SK-N-SH (cell line): ENCODE data around the gene UEVLD. TPM values are rescaled to one million over a fixed set of nuclear protein-coding genes. Genes with fewer than 3 reads are reported as not detected.
A peak's percentile ranks its signal among the peaks of the same experiment; 100 is the strongest.

Experiments used
- CTCF ChIA-PET: fragments of 300-600, 350-600 bp; formaldehyde crosslinking; extraction: SDS; loops from one replicate; lab custom pipeline; 2021; lab: Yijun Ruan, JAX
- POLR2A ChIA-PET: fragments of 350-600 bp; sonication (Branson Sonifier 250); formaldehyde crosslinking; extraction: SDS; loops from one replicate; lab custom pipeline; 2020; ENCODE audit warnings: antibody characterized with exemption, inconsistent platforms; lab: Yijun Ruan, JAX
- DNase-seq: peaks from one replicate; pipeline ENCODE4 v3.0.0; 2012
- H2AFZ ChIP-seq: fragments of 200-600 bp; sonication (generic); 2 replicates; pipeline ENCODE4 v1.8.1; 2016; ENCODE audit warnings: antibody characterized with exemption, mild to moderate bottlenecking, low read depth
- H3F3A ChIP-seq: fragments of 200-600 bp; sonication (generic); replicated peaks from 2 replicates; pipeline ENCODE3; 2016; ENCODE audit warnings: antibody characterized with exemption, mild to moderate bottlenecking; ENCODE audit not compliant: insufficient read depth
- H3K27ac ChIP-seq, 2 experiments: fragments of 200-500 bp in 1 of 2; fragments of 200-600 bp in 1 of 2; sonication (Bioruptor generic) in 1 of 2; sonication (generic), shearing (Covaris generic) in 1 of 2; 2 replicates each; pipeline versions ENCODE4 v1.5.1 to v1.6.1; 2014 to 2016; ENCODE audit warnings: low read depth in 2 of 2, inconsistent platforms in 1 of 2, low read length in 1 of 2, mild to moderate bottlenecking in 1 of 2, mixed read lengths in 1 of 2
- H3K27me3 ChIP-seq: fragments of 200-600 bp; sonication (generic), shearing (Covaris generic); 2 replicates; pipeline ENCODE4 v1.6.1; 2016; ENCODE audit warnings: mixed run types; ENCODE audit not compliant: insufficient read depth
- H3K36me3 ChIP-seq, 2 experiments: fragments of 200-500 bp in 1 of 2; fragments of 200-600 bp in 1 of 2; sonication (Bioruptor generic) in 1 of 2; sonication (generic) in 1 of 2; replicated peaks in 1 of 2; 2 replicates each; pipeline versions ENCODE3 to v1.5.1; 2014 to 2016; ENCODE audit warnings: low read length in 1 of 2, mild to moderate bottlenecking in 1 of 2; ENCODE audit not compliant: insufficient read depth in 2 of 2, control insufficient read depth in 1 of 2
- H3K4me1 ChIP-seq, 2 experiments: fragments of 200-500 bp in 1 of 2; fragments of 200-600 bp in 1 of 2; sonication (Bioruptor generic) in 1 of 2; sonication (generic), shearing (Covaris generic) in 1 of 2; 2 replicates each; pipeline versions ENCODE4 v1.5.1 to v1.6.1; 2014 to 2016; ENCODE audit warnings: low read depth in 1 of 2, low read length in 1 of 2, mixed run types in 1 of 2; ENCODE audit not compliant: insufficient read depth in 2 of 2, control insufficient read depth in 1 of 2
- H3K4me2 ChIP-seq: fragments of 200-600 bp; sonication (generic), shearing (Covaris generic); 2 replicates; pipeline ENCODE4 v1.6.1; 2017; ENCODE audit warnings: mixed run types
- H3K4me3 ChIP-seq, 2 experiments: fragments of 200-500 bp in 1 of 2; fragments of 200-600 bp in 1 of 2; sonication (Bioruptor generic) in 1 of 2; sonication (generic), shearing (Covaris generic) in 1 of 2; 2 replicates each; pipeline versions ENCODE4 v1.5.1 to v1.8.1; 2014 to 2016; ENCODE audit warnings: low read depth in 2 of 2, inconsistent platforms in 1 of 2, low read length in 1 of 2, mild to moderate bottlenecking in 1 of 2, mixed read lengths in 1 of 2, moderate library complexity in 1 of 2
- H3K79me2 ChIP-seq: fragments of 200-600 bp; sonication (generic); 2 replicates; pipeline ENCODE4 v1.8.1; 2017; ENCODE audit warnings: mild to moderate bottlenecking; ENCODE audit not compliant: insufficient read depth
- H3K9ac ChIP-seq: fragments of 200-600 bp; sonication (generic); 2 replicates; pipeline ENCODE4 v1.6.1; 2017; ENCODE audit warnings: mixed run types
- H3K9me2 ChIP-seq: fragments of 200-600 bp; sonication (generic); 2 replicates; pipeline ENCODE4 v1.6.1; 2017; ENCODE audit warnings: mixed run types
- H3K9me3 ChIP-seq: fragments of 200-600 bp; sonication (generic); 2 replicates; pipeline ENCODE4 v1.6.1; 2017; ENCODE audit warnings: mixed run types, mild to moderate bottlenecking, moderate library complexity
- H4K20me1 ChIP-seq: fragments of 200-600 bp; sonication (generic); 2 replicates; pipeline ENCODE4 v1.6.1; 2017; ENCODE audit warnings: mild to moderate bottlenecking, mixed run types; ENCODE audit not compliant: insufficient read depth
- ELF1 ChIP-seq: IDR thresholded peaks from 2 replicates; pipeline ENCODE4 v1.4.0; 2012
- EP300 ChIP-seq, 2 experiments: IDR thresholded peaks; 2 replicates each; pipeline versions ENCODE4 v1.4.0 to v1.6.1; 2012; ENCODE audit warnings: borderline replicate concordance in 1 of 2, low read depth in 1 of 2, low read length in 1 of 2
- FOSL2 ChIP-seq: IDR thresholded peaks from 2 replicates; pipeline ENCODE4 v1.4.0; 2012; ENCODE audit warnings: low read depth, mild to moderate bottlenecking, moderate library complexity, borderline replicate concordance
- FOXM1 ChIP-seq: IDR thresholded peaks from 2 replicates; pipeline ENCODE4 v1.4.0; 2012; ENCODE audit warnings: low read depth, mild to moderate bottlenecking
- GABPA ChIP-seq: IDR thresholded peaks from 2 replicates; pipeline ENCODE4 v1.4.0; 2012; ENCODE audit warnings: low read depth, mild to moderate bottlenecking
- GATA2 ChIP-seq: sonication (generic); formaldehyde crosslinking; IDR thresholded peaks from 2 replicates; pipeline ENCODE4 v1.5.0; 2020; ENCODE audit warnings: mild to moderate bottlenecking, missing genetic modification reagents
- JUND ChIP-seq: IDR thresholded peaks from 2 replicates; pipeline ENCODE4 v1.4.0; 2012
- MAX ChIP-seq: IDR thresholded peaks from 2 replicates; pipeline ENCODE4 v1.4.0; 2012; ENCODE audit warnings: low read depth
- MXI1 ChIP-seq: IDR thresholded peaks from 2 replicates; pipeline ENCODE4 v1.6.1; 2012; ENCODE audit warnings: mild to moderate bottlenecking, low read depth, low read length, improper control_type of control experiment
- NFIC ChIP-seq: IDR thresholded peaks from 2 replicates; pipeline ENCODE4 v1.4.0; 2012; ENCODE audit warnings: borderline replicate concordance
- NRF1 ChIP-seq: IDR thresholded peaks from 2 replicates; pipeline ENCODE4 v1.6.1; 2012; ENCODE audit warnings: low read depth, mild to moderate bottlenecking, low read length
- PBX3 ChIP-seq: IDR thresholded peaks from 2 replicates; pipeline ENCODE4; 2012
- RFX5 ChIP-seq: IDR thresholded peaks from 2 replicates; pipeline ENCODE4 v1.6.1; 2012; ENCODE audit warnings: mild to moderate bottlenecking, improper control_type of control experiment, low read length
- TAF1 ChIP-seq: IDR thresholded peaks from 2 replicates; pipeline ENCODE4 v1.6.1; 2012; ENCODE audit warnings: low read depth, mild to moderate bottlenecking, low read length, moderate library complexity, borderline replicate concordance
- TCF12 ChIP-seq: IDR thresholded peaks from 2 replicates; pipeline ENCODE4 v1.4.0; 2012
- USF2 ChIP-seq: fragments of 150-350 bp; IDR thresholded peaks from 2 replicates; pipeline ENCODE4 v1.6.1; 2017; ENCODE audit warnings: antibody characterized with exemption, low read length, low read depth, borderline replicate concordance
- ZBTB33 ChIP-seq: IDR thresholded peaks from 2 replicates; pipeline ENCODE4 v1.4.0; 2012; ENCODE audit warnings: low read depth, borderline replicate concordance
- WGBS: methylation state at CpG from one replicate; pipeline ENCODE4 v1.1.6; 2017; ENCODE audit warnings: low lambda C conversion rate; 5-methylcytosine and 5-hydroxymethylcytosine counted together
- polyA plus RNA-seq, 3 experiments: library from polyadenylated mRNA; depleted of rRNA; stranded (reverse); fragments of >200 nt; gene quantifications; 2 replicates each; pipeline ENCODE4 v1.2.3, GENCODE V29; 2012

The UEVLD gene
- polyA plus RNA-seq, 1 of the 3 experiments (the other 2 are of a cell fraction): 8.9 TPM

GRCh38 chr11:18492888-18493287 is 95.6 kb downstream of the UEVLD start:
- Histone ChIP-seq H3F3A (peaks cover 9% of the 10 kb centered on the region), H3K27me3 (no peaks in the 10 kb centered on the region), H3K9ac (no peak overlapping the region), H3K27ac (no peak overlapping the region), H3K9me3 (no peaks in the 10 kb centered on the region), H3K4me1 (peaks cover 0 to 11% of the 10 kb centered on the region in 2 experiments; a peak in 2 of 4 replicates), H4K20me1 (no peaks in the 10 kb centered on the region; the same call in 1 of the 2 replicates), H2AFZ (no peak overlapping the region), H3K4me2 (no peak overlapping the region), H3K9me2 (no peaks in the 10 kb centered on the region), H3K4me3 (no peak overlapping the region), H3K79me2 (peaks cover 12% of the 10 kb centered on the region; the same call in 1 of the 2 replicates), H3K36me3 (peaks cover 44 to 77% of the 10 kb centered on the region in 2 experiments)
- ChIA-PET CTCF (interaction anchor here (1.3 kb wide), 1 partner anchor 377 kb away, joined by 4 read pairs; no protein-coding TSS in a partner anchor), POLR2A (no interaction called here)
- TF ChIP-seq FOSL2 (no peak), NFIC (peak; percentile 23; the same call in 1 of the 2 replicates), RFX5 (no peak)
- DNase-seq: no peak

GRCh38 chr11:18491924-18492323 is 96.6 kb downstream of the UEVLD start:
- TF ChIP-seq JUND (no peak), FOXM1 (no peak), ELF1 (no peak), TCF12 (no peak), EP300 (IDR thresholded peaks at IDR 0.05; ENCODE audit: borderline replicate concordance in 1 of 2, low read depth in 1 of 2, low read length in 1 of 2) (no peak), GABPA (no peak), GATA2 (no peak), MAX (no peak), ZBTB33 (no peak), TAF1 (no peak), PBX3 (no peak), RFX5 (no peak), USF2 (no peak), NRF1 (no peak), MXI1 (no peak)
- 90% methylated on average over 2 of the region's 2 CpGs for WGBS
- Histone ChIP-seq H4K20me1 (no peaks in the 10 kb centered on the region; the same call in 1 of the 2 replicates), H3K4me1 (peaks cover 0 to 11% of the 10 kb centered on the region in 2 experiments; a peak in 2 of 4 replicates), H3K27ac (no peak overlapping the region), H2AFZ (no peak overlapping the region), H3K9ac (no peak overlapping the region), H3K4me3 (no peak overlapping the region), H3K36me3 (peaks cover 37 to 70% of the 10 kb centered on the region in 2 experiments), H3K4me2 (no peak overlapping the region), H3K27me3 (no peaks in the 10 kb centered on the region), H3K79me2 (peaks cover 12% of the 10 kb centered on the region; the same call in 1 of the 2 replicates), H3K9me2 (no peaks in the 10 kb centered on the region), H3K9me3 (no peaks in the 10 kb centered on the region), H3F3A (peaks cover 9% of the 10 kb centered on the region)
- no peak for DNase-seq
- CTCF ChIA-PET: no interaction called here
- POLR2A ChIA-PET: no interaction called here
